Cardiac muscle cell (in vitro differentiated cells and primary cell): ENCODE data around the gene RSPH6A. TPM values are rescaled to one million over a fixed set of nuclear protein-coding genes. Genes with fewer than 3 reads are reported as not detected.
"Not testable (repeated sequence)": the region's sequence is repeated elsewhere in the genome, so short reads cannot be mapped to it uniquely, and the experiment has no call there.

Source experiments
- DNase-seq, 2 donors: peaks; one replicate each; pipeline versions ENCODE4 v3.0.0 to v3.0.0-alpha.2; 2010 to 2017; ENCODE audit warnings: low read depth in 1 of 2, low spot score in 1 of 2
- H3K27ac ChIP-seq: fragments of 200-600 bp; sonication (generic); 2 replicates; pipeline ENCODE4 v1.5.1; 2016
- H3K27me3 ChIP-seq: fragments of 200-600 bp; sonication (generic); 2 replicates; pipeline ENCODE4 v1.6.0; 2016; ENCODE audit warnings: control low read depth
- H3K36me3 ChIP-seq: fragments of 200-600 bp; sonication (generic); 2 replicates; pipeline ENCODE4 v1.5.1; 2016; ENCODE audit warnings: control low read depth
- H3K4me1 ChIP-seq: fragments of 200-600 bp; sonication (generic); 2 replicates; pipeline ENCODE4 v1.8.1; 2017; ENCODE audit warnings: low read depth, mild to moderate bottlenecking, mixed run types
- H3K4me3 ChIP-seq: fragments of 200-600 bp; sonication (generic); 2 replicates; pipeline ENCODE4 v1.5.1; 2016; ENCODE audit warnings: mild to moderate bottlenecking
- H3K9me3 ChIP-seq: fragments of 200-600 bp; sonication (generic); 2 replicates; pipeline ENCODE4 v1.5.1; 2017; ENCODE audit warnings: low read depth, mild to moderate bottlenecking, control low read depth
- polyA plus RNA-seq: library from polyadenylated mRNA; unstranded; fragments of >200 nt; fragmentation: Nextera tagmentation; extraction: Ambion mirVana; gene quantifications from 2 replicates; pipeline ENCODE4 v1.2.1, GENCODE V29; 2016
- total RNA-seq: library from RNA; depleted of rRNA; stranded (reverse); fragments of >200 nt; gene quantifications from 2 replicates; pipeline ENCODE4 v1.2.3, GENCODE V29; 2016
- TF ChIP-seq, protein P1 (sequence below): IDR thresholded peaks from 2 replicates; pipeline ENCODE4 v1.5.1; 2012; ENCODE audit warnings: low read depth, mild to moderate bottlenecking, low read length

RSPH6A gene
- total and polyA plus RNA-seq, 2 experiments from 2014 or later, result 0.27 to 0.45 TPM

DNA sequence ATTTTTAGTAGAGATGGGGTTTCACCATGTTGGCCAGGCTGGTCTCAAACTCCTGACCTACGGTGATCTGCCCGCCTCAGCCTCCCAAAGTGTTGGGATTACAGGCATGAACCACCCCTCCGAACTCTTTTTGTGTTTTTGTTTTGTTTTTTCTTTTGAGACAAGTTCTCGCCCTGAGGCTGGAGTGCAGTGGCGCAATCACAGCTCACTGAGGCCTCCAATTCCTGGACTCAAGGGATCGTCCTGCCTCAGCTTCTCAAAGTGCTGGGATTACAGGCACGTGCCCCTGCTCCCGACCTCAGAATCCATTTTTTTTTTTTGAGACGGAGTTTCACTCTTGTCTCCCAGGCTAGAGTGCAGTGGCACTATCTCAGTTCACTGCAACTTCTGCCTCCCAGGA, 57.4 kb downstream of the RSPH6A start:
- no peak for DNase-seq
- Histone ChIP-seq H3K36me3 (no peaks in the 10 kb centered on the region), H3K4me1 (peaks cover 14% of the 10 kb centered on the region), H3K9me3 (no peaks in the 10 kb centered on the region), H3K27ac (no peak overlapping the region), H3K27me3 (no peaks in the 10 kb centered on the region), H3K4me3 (no peak overlapping the region)
- TF ChIP-seq, protein P1, sequence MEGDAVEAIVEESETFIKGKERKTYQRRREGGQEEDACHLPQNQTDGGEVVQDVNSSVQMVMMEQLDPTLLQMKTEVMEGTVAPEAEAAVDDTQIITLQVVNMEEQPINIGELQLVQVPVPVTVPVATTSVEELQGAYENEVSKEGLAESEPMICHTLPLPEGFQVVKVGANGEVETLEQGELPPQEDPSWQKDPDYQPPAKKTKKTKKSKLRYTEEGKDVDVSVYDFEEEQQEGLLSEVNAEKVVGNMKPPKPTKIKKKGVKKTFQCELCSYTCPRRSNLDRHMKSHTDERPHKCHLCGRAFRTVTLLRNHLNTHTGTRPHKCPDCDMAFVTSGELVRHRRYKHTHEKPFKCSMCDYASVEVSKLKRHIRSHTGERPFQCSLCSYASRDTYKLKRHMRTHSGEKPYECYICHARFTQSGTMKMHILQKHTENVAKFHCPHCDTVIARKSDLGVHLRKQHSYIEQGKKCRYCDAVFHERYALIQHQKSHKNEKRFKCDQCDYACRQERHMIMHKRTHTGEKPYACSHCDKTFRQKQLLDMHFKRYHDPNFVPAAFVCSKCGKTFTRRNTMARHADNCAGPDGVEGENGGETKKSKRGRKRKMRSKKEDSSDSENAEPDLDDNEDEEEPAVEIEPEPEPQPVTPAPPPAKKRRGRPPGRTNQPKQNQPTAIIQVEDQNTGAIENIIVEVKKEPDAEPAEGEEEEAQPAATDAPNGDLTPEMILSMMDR, result no peak

DNA sequence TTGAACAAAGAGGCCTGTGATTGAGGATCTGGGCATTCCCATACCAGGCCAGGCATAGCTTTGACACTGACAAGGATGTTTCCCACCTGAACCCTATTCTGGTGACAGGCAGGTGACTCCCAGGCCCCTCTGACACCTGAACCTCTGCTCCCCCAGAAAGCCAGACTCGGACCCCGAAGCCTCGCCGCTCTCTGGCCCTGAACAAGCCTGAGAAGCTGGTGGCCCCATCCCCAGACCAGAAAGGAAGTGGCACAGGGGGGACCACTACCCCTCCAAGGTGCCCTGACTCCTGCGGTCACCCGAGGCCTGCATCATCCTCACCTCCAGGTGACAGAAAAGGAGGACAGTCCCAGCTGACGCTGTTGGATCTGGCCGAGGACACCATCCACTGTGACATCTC, 60.8 kb downstream of the RSPH6A start:
- TF ChIP-seq, protein P1, result no peak
- no peaks in the 10 kb centered on the region for H3K9me3 ChIP-seq
- H3K27me3 ChIP-seq, result no peaks in the 10 kb centered on the region
- no peaks in the 10 kb centered on the region for H3K36me3 ChIP-seq
- H3K4me1 ChIP-seq, result peaks cover 9% of the 10 kb centered on the region
- no peak for DNase-seq
- H3K4me3 ChIP-seq, result no peak overlapping the region
- no peak overlapping the region for H3K27ac ChIP-seq

DNA sequence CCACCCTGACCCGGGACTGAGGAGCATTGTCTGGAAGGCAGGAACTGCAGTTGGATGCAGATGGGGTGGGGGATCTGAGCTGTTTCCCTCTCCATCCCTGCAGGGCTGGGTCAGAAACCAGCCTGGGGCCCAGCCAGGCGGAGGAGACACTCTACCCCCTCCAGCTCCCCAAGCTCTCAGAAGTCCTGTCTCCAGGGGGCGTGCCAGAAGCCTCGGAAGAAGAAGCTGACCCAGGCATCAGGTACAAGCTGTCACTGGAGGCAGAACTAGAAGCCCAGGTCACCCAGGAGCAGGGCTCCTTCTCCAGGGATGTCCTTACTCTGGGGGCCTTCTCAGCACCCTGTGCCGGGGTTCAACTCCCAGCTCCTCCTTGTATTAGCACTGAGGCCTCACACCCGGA, 61.6 kb downstream of the RSPH6A start:
- no peak overlapping the region for H3K27ac ChIP-seq
- H3K9me3 ChIP-seq, result no peaks in the 10 kb centered on the region
- no peaks in the 10 kb centered on the region for H3K27me3 ChIP-seq
- peak in 1 of 2 donors; percentile 57 for DNase-seq
- no peak overlapping the region for H3K4me3 ChIP-seq
- H3K36me3 ChIP-seq, result no peaks in the 10 kb centered on the region
- TF ChIP-seq, protein P1, result no peak
- peaks cover 9% of the 10 kb centered on the region for H3K4me1 ChIP-seq

DNA sequence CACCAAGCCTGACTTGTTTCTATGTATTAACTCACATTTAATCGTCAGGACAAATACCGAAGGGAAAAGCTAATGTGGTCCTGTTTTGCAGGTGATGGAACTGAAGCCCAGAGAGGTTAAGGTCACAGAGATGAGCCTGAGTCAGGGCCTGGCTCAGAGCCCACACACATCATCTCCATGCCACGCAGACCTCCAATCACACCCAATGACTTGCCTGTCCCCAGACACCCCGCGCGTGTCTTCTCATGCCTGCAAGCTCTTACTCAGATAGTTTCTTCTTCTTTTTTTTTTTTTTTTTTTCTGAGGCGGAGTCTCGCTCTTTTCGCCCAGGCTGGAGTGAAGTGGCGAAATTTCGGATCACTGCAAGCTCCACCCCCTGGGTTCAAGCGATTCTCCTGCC, 62.5 kb downstream of the RSPH6A start:
- no peaks in the 10 kb centered on the region for H3K27me3 ChIP-seq

DNA sequence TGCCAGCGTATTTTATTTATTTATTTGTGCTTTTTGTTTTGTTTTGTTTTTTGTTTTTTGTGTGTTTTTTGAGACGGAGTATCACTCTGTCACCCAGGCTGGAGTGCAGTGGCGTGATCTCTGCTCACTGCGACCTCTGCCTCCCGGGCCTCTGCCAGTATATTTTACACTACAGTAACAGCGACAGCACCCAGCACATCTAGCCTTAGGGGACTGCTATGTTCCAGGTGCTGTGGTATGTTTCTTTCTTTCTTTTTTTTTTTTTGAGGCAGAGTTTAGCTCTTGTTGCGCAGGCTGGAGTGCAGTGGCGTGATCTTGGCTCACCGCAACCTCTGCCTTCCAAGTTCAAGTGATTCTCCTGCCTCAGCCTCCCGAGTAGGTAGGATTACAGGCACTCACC, 63.6 kb downstream of the RSPH6A start:
- H3K4me3 ChIP-seq, H3K27ac ChIP-seq, H3K36me3 ChIP-seq, H3K4me1 ChIP-seq, DNase-seq, H3K27me3 ChIP-seq, H3K9me3 ChIP-seq: not testable (repeated sequence)

More for the DNA sequence above, 62.5 kb downstream of the RSPH6A start:
- no peaks in the 10 kb centered on the region for H3K36me3 ChIP-seq
- TF ChIP-seq, protein P1, result no peak
- DNase-seq, result no peak
- no peaks in the 10 kb centered on the region for H3K9me3 ChIP-seq
- H3K4me3 ChIP-seq, result no peak overlapping the region
- H3K4me1 ChIP-seq, result peaks cover 9% of the 10 kb centered on the region
- no peak overlapping the region for H3K27ac ChIP-seq

DNA sequence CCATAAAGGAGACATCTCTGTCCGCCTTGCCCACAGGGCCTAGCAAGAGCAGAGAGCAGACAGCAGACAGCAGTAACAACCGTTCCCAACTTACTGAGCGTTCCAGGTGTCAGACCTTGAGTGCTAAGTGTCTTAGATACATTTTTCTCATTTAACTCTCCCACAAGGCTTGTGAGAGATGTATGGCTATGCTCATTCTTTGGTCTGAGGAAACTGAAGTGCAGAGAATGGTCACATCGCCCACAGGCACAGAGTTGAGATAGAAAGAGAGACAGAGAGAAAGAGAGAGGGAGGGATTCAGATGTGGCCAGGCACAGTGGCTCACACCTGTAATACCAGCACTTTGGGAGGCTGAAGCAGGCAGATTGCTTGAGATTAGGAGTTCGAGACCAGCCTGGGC, 67.6 kb downstream of the RSPH6A start:
- Histone ChIP-seq H3K4me1 (peaks cover 7% of the 10 kb centered on the region), H3K36me3 (no peaks in the 10 kb centered on the region), H3K27me3 (no peaks in the 10 kb centered on the region), H3K27ac (no peak overlapping the region), H3K4me3 (no peak overlapping the region), H3K9me3 (no peaks in the 10 kb centered on the region)
- no peak for DNase-seq
- TF ChIP-seq, protein P1, result no peak
